ENCODE measurements around the gene PDE4D. TPM values are rescaled to one million over a fixed set of nuclear protein-coding genes. Genes with fewer than 3 reads are reported as not detected.
"Not testable (repeated sequence)": the region's sequence is repeated elsewhere in the genome, so short reads cannot be mapped to it uniquely, and the experiment has no call there.

The PDE4D gene
- total RNA-seq, 1 experiment from 2014 or later: 5.3 TPM

DNA sequence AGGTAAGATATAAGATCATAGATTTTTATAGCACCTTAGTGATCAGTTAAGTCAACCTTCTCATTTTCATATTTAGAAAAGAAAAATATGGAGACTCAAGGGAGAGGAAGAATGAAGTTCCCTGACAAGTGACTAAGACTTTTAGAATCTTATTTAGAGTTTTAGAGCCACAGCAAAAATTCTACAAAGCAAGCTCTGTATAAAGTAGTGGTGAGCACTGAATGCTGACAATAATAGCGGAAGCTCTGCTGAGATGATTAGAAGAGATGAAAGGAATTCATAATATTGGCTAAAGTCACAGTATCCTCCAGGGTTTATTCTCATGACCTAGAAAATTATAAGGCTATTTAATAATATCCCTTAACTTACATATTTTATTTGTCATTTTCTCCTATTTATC lies 316.0 kb downstream of the PDE4D start:
- Histone ChIP-seq H3K27me3 (ENCODE audit: control insufficient read depth, insufficient read depth, low read length) (no peaks in the 10 kb centered on the region), H3K36me3 (replicated peaks; ENCODE audit: control insufficient read depth, insufficient read depth, low read length) (no peaks in the 10 kb centered on the region), H3K4me3 (ENCODE audit: insufficient read depth, low read depth, low read length) (no peak overlapping the region)
- DNase-seq: no peak

DNA sequence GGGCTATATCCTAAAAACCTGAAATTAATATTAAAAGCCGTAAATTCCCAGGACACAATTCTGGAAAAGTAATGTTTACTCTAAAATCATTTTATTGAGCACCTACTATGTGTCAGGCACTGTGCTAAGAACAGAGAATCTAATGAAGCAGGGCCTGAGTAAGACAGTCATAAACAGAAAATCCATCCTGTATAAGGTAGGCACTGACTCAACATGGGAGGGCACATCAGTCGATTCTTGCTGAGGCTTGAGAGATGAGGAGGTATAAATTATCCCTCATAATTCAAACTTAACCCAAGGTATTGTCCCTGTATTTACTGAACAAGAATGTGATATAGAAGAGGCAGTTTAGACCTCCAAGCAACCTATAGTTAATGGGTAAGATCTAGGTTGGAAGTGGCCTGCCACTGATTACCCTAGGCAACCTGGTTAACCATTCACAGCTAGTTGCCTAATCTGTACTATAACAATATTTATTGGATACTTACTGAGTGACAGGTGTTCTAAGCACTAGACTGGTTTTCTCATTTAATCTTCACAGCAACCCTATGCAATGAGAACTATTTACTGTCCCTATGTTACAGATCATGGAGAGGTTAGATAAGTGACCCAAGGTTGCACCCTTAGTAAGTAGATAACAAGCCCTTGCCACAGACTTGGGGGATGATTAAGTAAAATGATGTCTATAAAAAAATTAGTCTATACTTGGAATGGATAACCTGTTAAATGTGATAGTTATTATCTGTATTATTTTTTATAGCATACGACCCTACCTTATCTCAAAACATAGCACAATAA lies 317.7 kb downstream of the PDE4D start:
- H3K4me3 ChIP-seq (ENCODE audit: insufficient read depth, low read depth, low read length): no peak overlapping the region
- DNase-seq: no peak
- H3K36me3 ChIP-seq (replicated peaks; ENCODE audit: control insufficient read depth, insufficient read depth, low read length): no peaks in the 10 kb centered on the region
- no peaks in the 10 kb centered on the region for H3K27me3 ChIP-seq (ENCODE audit: control insufficient read depth, insufficient read depth, low read length)

DNA sequence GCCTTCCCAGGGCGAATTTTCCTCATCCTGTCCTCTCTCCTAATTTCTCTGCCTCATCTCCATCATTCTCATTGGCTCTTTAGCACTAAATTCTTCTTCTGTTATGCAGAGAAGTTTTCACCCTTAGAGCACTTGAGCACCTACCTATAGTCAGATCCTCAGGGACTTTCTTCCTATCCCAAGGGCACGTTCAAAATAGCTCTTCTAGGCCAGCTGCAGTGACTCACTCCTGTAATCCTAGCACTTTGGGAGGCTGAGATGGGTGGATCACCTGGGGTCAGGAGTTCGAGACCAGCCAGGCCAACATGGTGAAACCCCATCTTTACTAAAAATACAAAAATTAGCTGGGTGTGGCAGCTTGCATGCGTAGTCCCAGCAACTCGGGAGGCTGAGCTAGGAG lies 320.0 kb downstream of the PDE4D start:
- not testable (repeated sequence) for H3K36me3 ChIP-seq (replicated peaks; ENCODE audit: control insufficient read depth, insufficient read depth, low read length); H3K4me3 ChIP-seq (ENCODE audit: insufficient read depth, low read depth, low read length); H3K27me3 ChIP-seq (ENCODE audit: control insufficient read depth, insufficient read depth, low read length); DNase-seq

DNA sequence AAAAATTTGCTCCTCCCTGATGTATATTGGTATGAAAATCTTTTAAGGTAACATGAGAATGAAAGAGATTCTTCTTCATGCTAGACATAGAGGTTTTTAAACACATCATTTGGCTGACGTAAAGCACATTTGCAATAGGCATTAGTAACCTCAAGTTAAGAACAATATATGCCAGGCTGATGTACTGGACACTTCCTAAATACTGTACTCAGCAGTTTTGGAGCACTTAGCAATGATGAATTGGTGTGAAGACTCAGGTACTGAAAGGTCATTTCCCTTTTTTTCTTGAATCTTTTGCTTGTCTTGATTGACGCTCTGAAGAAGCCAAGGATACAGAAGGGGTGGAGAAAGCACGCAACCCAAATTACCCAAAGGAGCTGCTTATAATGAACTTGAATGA lies 322.5 kb downstream of the PDE4D start:
- Histone ChIP-seq H3K36me3 (replicated peaks; ENCODE audit: control insufficient read depth, insufficient read depth, low read length) (no peaks in the 10 kb centered on the region), H3K4me3 (ENCODE audit: insufficient read depth, low read depth, low read length) (no peak overlapping the region), H3K27me3 (ENCODE audit: control insufficient read depth, insufficient read depth, low read length) (no peaks in the 10 kb centered on the region)
- DNase-seq: no peak

DNA sequence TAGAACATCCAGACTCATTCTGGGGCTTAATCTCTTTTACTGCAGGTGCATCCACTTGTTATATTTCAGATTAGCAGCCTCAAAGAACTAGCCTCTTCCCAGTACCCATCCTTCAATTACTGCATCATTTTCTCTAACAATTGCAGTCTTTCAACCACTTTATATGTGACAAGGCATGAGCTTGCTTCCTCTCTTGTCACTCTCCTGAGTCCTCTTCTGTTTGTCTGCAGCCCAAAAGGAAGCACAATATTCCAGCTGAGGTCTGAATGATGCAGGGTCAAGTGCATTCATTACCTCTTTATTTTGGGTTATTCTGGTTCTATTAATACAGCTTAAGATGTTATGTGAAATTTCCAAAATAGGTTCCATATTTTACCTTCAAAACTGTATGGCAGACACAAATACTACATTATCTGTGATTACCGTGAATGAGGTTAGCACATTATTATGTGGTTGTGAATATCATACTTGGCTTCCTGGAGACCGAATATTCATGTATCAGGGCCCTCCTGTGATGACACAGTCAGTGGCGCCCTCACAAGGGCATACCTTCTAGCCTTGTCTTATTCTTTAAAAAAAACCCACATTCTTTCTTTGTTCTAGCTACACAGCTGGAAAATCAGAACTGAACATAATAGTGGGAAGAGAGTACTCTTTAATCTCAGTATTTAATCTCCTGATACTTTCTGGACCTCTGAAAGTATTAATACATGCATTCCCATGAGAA lies 323.8 kb downstream of the PDE4D start:
- no peak for DNase-seq
- Histone ChIP-seq H3K27me3 (ENCODE audit: control insufficient read depth, insufficient read depth, low read length) (no peaks in the 10 kb centered on the region), H3K36me3 (replicated peaks; ENCODE audit: control insufficient read depth, insufficient read depth, low read length) (no peaks in the 10 kb centered on the region), H3K4me3 (ENCODE audit: insufficient read depth, low read depth, low read length) (no peak overlapping the region)

DNA sequence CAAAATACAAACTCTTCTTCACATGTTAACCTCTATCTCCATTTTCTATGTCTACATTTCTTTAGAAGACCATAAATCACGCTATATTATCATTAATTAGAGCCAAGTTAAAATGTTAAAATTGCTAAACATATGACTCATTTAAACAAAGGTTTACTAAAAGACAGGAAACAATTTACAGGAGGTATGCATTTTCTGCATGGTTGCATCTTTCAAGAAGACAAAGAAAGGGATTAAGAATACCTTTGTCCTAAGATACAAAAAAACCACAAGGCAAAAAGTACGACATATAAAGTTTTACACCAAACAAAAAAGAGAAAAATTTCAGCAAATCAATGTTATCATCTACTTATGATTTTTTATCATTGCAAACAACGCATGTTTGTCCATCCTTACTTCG lies 324.4 kb downstream of the PDE4D start:
- Histone ChIP-seq H3K4me3 (ENCODE audit: insufficient read depth, low read depth, low read length) (no peak overlapping the region), H3K36me3 (replicated peaks; ENCODE audit: control insufficient read depth, insufficient read depth, low read length) (no peaks in the 10 kb centered on the region), H3K27me3 (ENCODE audit: control insufficient read depth, insufficient read depth, low read length) (no peaks in the 10 kb centered on the region)
- DNase-seq: no peak

DNA sequence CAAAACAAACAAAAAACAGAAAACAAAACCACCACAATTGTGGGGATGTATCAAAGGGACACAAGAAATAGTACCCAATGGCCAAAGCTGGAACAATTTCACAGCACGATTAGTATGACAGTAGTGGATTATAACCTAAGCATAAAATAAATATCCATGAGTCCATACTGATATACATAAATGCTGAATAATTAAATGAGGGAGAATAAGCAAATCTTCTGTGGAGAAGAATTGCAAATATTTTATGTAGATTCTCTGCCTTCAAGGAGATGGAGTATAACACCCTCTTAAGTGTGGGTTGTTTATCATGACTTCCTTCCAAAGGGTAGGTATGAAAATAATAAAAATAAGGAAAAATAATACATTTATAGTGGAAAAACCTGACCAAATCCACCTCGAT lies 325.4 kb downstream of the PDE4D start:
- no peaks in the 10 kb centered on the region for H3K27me3 ChIP-seq (ENCODE audit: control insufficient read depth, insufficient read depth, low read length)
- H3K36me3 ChIP-seq (replicated peaks; ENCODE audit: control insufficient read depth, insufficient read depth, low read length): no peaks in the 10 kb centered on the region
- DNase-seq: no peak
- H3K4me3 ChIP-seq (ENCODE audit: insufficient read depth, low read depth, low read length): no peak overlapping the region

DNA sequence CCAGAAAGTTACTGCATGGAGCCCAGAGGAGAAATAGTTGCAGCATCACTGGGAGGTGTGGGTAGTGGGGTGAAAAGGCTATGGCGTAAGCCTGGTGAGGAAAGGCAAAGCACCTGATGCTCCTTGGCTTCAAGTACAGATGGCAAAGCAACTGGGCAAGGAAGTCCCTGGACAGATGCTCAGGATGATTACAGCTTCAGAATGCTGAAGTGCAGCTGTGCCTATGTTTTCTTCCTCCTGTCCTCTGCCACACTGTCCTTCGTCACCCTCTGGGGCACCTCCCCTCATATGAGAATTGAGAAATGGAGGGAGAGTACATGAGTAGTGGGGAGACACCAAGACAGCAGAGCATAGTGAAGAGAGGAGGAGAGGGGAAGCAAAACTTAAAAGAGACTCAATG lies 328.0 kb downstream of the PDE4D start:
- Histone ChIP-seq H3K27me3 (ENCODE audit: control insufficient read depth, insufficient read depth, low read length) (no peaks in the 10 kb centered on the region), H3K4me3 (ENCODE audit: insufficient read depth, low read depth, low read length) (no peak overlapping the region), H3K36me3 (replicated peaks; ENCODE audit: control insufficient read depth, insufficient read depth, low read length) (no peaks in the 10 kb centered on the region)
- no peak for DNase-seq

DNA sequence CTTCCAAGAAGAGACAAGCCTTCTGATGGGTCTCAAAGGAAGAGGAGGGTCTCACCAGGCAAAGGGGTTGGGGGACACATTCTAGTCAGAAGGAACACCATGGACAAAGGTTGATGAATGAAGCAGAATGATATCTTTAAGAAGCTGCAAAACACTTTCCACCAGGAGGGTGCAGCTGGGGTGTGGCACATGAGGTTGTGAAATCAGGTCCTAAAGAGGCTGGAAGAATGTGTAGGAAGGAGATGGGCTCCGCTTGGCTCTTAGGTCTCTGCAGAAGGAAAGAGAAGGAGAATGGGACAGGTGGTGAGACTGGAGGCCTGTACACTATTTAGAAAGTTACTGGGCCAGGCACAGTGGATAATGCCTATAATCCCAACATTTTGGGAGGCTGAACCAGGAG lies 328.6 kb downstream of the PDE4D start:
- DNase-seq: no peak
- no peaks in the 10 kb centered on the region for H3K36me3 ChIP-seq (replicated peaks; ENCODE audit: control insufficient read depth, insufficient read depth, low read length)
- no peak overlapping the region for H3K4me3 ChIP-seq (ENCODE audit: insufficient read depth, low read depth, low read length)
- no peaks in the 10 kb centered on the region for H3K27me3 ChIP-seq (ENCODE audit: control insufficient read depth, insufficient read depth, low read length)

DNA sequence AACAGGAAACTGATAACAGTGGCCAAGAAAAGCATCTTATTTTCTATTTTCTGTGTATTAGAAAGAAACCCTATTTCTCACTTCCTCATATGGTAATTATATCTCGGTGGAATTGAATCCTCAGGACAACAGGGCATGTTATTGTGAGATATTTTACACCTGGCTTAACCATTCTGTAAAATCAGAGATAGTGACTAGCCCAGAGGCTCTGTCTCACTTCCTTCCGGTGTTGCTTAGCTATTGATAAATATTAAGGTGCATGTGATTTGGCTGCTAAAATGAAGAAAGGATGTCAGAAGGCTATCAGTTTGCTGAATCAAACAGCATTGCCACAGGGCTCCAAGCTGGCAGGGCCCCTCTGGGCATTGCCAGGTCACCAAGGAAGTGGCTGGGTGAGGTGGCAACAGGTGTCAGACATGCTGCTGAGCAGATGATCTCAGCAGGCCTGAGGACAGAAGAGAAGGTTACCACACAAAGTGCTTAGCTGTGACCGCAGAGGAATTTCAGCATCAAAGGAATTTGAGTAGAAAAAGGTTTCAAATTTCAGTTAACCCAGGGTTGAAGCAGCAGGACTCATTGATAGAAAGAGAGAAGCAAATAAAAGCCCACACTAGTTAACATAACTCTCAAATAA lies 330.7 kb downstream of the PDE4D start:
- Histone ChIP-seq H3K27me3 (ENCODE audit: control insufficient read depth, insufficient read depth, low read length) (no peaks in the 10 kb centered on the region), H3K36me3 (replicated peaks; ENCODE audit: control insufficient read depth, insufficient read depth, low read length) (no peaks in the 10 kb centered on the region), H3K4me3 (ENCODE audit: insufficient read depth, low read depth, low read length) (no peak overlapping the region)
- DNase-seq: no peak

DNA sequence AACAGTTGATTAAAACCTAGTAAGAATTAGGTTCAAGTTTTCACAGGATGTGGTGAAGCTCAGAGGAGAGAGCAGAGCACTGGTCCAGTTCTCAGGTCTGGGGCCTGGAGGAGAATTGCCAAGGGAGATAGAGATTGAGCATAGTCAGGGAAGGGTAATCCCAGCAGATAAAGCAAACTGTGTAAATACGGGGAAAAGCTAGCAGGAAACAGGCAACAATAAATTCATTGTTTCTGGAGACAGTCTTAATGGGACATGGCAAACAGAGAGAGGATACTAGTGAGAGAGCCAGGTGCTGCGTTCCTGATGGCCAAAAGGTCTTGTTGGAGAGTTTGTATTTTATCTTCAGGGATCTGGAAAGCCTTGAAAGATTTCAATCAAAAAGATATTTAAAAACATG lies 333.0 kb downstream of the PDE4D start:
- no peaks in the 10 kb centered on the region for H3K36me3 ChIP-seq (replicated peaks; ENCODE audit: control insufficient read depth, insufficient read depth, low read length)

DNA sequence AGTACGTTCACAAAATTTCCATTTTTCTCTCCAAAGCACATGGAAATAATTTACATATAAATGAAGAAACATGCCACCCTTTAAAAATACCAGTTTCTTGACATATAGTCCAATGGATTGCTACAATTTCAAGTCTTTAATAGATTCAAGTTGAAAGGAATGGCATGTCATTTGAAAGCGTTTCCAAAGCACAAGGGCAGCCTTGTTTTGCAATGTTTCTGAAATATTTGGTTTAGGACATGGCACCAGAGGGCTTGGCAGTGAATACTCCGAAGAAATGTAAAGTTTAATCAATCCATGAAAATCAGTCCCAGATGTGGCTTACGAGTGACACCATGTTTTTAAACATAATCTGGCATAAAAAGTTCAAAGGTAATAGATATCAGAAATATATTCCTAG lies 333.7 kb downstream of the PDE4D start:
- Histone ChIP-seq H3K27me3 (ENCODE audit: control insufficient read depth, insufficient read depth, low read length) (no peaks in the 10 kb centered on the region), H3K4me3 (ENCODE audit: insufficient read depth, low read depth, low read length) (no peak overlapping the region), H3K36me3 (replicated peaks; ENCODE audit: control insufficient read depth, insufficient read depth, low read length) (no peaks in the 10 kb centered on the region)
- no peak for DNase-seq

More for the DNA sequence above, 333.0 kb downstream of the PDE4D start:
- no peaks in the 10 kb centered on the region for H3K27me3 ChIP-seq (ENCODE audit: control insufficient read depth, insufficient read depth, low read length)
- DNase-seq: no peak
- no peak overlapping the region for H3K4me3 ChIP-seq (ENCODE audit: insufficient read depth, low read depth, low read length)

DNA sequence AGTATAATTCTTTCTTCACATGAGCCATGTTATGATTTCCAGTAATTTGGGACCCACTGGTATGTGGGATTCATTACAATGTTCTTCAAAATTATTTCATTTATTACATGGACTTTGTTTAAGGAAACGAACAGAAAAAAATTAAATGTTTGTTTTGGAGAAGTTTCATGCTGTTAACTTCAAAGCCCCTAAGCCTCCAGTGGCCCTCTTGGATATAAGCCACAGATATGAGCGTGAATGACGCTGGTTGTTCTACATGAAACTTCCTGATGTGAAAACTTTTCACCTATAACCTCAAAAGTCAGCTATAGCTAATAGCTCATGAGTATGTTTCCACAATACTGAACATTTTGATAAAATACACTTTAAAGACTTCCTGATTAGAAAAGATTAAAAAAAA lies 334.2 kb downstream of the PDE4D start:
- Histone ChIP-seq H3K36me3 (replicated peaks; ENCODE audit: control insufficient read depth, insufficient read depth, low read length) (no peaks in the 10 kb centered on the region), H3K27me3 (ENCODE audit: control insufficient read depth, insufficient read depth, low read length) (no peaks in the 10 kb centered on the region)
- no peak for DNase-seq

DNA sequence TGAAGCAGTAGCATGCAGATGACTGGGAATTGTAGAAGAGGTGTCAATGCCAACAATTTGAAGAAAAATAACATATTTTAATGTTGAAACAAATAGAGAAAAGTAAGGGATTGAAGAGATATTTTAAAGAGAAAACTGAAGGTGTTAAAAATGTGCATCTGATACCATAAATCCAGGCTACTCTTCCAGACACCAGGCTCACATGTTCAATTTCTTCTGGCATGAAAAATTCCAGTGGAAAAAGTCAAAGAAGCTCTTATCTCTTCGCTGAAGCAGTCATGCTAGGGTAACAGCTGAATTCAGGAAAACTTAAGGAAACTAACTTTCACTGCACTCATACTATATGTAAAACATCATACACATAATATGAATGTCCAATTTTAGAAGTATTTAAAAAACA lies 335.0 kb downstream of the PDE4D start:
- H3K27me3 ChIP-seq (ENCODE audit: control insufficient read depth, insufficient read depth, low read length): no peaks in the 10 kb centered on the region
- no peak overlapping the region for H3K4me3 ChIP-seq (ENCODE audit: insufficient read depth, low read depth, low read length)
- H3K36me3 ChIP-seq (replicated peaks; ENCODE audit: control insufficient read depth, insufficient read depth, low read length): no peaks in the 10 kb centered on the region
- DNase-seq: no peak

More for the DNA sequence above, 334.2 kb downstream of the PDE4D start:
- H3K4me3 ChIP-seq (ENCODE audit: insufficient read depth, low read depth, low read length): no peak overlapping the region

DNA sequence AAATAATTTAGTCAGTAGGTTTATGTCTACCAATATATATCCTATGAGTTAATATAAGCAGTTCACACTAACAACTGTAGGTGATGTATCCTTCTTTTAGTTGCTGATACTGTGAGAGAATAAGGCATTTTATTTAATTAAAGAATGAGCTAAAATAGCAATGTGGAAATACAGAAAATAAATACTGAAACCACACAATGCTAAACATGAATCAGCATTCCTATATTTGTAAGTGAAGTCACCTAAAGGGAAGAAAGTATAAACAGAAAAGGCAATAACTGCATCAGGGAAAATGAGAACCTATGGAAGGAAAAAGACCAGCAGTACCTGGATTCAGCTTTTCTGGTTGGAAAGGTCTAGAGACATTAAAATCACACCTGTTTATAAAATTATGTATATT lies 336.0 kb downstream of the PDE4D start:
- no peak overlapping the region for H3K4me3 ChIP-seq (ENCODE audit: insufficient read depth, low read depth, low read length)
- no peaks in the 10 kb centered on the region for H3K36me3 ChIP-seq (replicated peaks; ENCODE audit: control insufficient read depth, insufficient read depth, low read length)
- DNase-seq: no peak
- no peaks in the 10 kb centered on the region for H3K27me3 ChIP-seq (ENCODE audit: control insufficient read depth, insufficient read depth, low read length)

Data from H7 (cell line).